HG03097 (cell line): ENCODE data around the gene RBM28.
"Not testable (repeated sequence)": the region's sequence is repeated elsewhere in the genome, so short reads cannot be mapped to it uniquely, and the experiment has no call there.

Experiments
- ATAC-seq: cut with Tn5 transposase; IDR thresholded peaks from one replicate; pipeline ENCODE4 v1.9.1; 2021; ENCODE audit not compliant: unreplicated experiment, low FRiP score

The RBM28 gene

DNA sequence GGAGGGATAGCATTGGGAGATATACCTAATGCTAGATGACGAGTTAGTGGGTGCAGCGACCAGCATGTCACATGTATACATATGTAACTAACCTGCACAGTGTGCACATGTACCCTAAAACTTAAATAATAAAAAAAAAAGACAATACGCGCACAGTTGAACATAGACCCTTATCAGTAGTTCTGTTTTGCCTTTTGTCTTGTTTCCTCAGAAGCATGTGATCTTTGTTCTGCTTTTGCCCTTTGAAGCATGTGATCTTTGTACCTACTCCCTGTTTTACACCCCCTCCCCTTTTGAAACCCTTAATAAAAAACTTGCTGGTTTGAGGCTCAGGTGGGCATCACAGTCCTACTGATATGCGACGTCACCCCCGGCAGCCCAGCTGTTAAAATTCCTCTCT, 45.7 kb downstream of the RBM28 start:
- not testable (repeated sequence) for ATAC-seq

DNA sequence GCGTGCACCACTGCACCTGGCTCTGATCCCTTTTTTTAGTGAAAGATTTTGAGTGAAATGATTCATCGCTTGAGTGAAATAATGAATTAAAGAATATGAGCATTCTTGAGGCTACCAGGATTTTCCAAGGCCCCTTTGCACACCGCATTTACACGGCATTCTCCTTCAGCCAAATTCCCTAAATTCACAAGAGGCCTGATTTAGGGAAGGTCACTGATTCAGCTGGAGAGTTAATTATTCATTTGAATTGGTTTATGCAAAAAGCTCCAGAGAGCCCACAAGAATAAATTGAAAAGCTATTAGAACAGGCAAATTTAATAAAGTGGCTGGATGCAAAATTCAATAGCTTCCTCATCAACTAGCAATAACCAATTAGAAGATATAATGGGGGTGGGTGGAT, 56.2 kb downstream of the RBM28 start:
- ATAC-seq: no peak

DNA sequence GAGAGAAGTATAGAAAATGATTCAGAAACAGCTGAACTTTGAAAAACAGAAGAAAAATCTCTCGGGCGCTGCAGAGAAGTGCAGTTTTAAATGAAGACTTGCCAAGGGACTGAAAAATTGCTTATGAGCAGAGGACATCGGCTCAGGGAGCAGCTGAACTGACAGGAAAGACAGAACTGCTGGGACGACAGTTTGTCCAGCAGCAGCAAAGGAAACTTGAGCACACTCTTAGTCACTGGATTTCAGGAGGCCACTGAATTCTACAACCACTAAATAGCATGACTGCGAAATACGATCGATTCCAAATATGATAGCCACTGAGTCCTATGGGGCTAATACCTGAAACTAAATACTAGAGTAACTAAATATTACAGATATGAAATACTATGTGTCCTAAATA, 59.6 kb downstream of the RBM28 start:
- no peak for ATAC-seq

DNA sequence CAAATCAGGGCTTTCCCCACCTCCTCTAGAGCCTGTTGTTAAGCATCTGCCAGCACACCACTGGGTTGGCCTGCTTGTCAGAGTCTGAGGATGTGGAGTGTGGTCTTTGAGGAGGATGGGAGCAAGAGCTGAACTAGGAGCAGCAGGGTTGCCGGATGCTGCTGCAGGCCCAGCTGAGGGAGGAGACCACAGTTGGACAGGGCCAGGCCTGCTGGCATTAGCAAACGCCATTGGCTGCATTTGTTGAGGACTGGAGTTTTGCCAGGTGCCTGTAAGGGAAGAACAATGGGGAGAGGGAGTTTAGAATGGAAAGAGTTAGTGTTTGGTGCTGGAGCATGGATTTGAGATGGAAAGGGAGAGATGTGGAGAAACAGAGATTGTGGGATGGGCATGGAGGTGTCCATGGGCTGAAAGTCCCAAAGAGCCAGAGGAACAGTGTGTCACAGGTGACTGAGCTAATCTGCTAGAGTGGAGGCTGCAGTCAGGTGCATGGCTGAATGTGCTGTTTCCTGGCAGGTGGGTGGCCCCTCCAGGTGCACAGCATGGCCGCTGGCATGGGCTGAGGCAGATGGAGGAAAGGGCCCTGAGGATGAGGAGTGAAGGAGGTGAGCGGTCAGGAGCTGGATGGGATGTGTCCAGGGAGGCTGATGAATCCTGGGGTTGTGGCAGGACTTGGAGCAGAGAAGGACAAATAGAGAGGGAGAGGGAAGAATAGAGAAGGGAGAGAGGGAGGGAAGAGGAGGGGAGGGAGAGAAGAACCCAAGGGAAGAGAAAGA, 61.9 kb downstream of the RBM28 start:
- no peak for ATAC-seq

DNA sequence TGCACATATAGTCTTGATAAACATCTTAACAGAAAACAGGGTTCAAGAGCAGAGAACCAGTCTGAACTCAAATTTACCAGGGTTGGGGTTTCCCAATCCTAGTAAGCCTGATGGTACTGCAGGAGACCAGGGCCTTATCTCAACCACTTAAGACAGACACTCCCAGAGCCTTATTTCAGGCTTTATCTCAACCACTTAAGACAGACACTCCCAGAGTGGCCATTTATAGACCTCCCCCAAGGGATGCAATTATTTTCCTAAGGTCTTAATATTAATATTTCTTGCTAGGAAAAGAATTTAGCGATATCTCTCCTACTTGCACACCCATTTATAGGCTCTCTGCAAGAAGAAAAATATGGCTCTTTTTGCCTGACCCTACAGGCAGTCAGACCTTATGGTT, 63.3 kb downstream of the RBM28 start:
- not testable (repeated sequence) for ATAC-seq

DNA sequence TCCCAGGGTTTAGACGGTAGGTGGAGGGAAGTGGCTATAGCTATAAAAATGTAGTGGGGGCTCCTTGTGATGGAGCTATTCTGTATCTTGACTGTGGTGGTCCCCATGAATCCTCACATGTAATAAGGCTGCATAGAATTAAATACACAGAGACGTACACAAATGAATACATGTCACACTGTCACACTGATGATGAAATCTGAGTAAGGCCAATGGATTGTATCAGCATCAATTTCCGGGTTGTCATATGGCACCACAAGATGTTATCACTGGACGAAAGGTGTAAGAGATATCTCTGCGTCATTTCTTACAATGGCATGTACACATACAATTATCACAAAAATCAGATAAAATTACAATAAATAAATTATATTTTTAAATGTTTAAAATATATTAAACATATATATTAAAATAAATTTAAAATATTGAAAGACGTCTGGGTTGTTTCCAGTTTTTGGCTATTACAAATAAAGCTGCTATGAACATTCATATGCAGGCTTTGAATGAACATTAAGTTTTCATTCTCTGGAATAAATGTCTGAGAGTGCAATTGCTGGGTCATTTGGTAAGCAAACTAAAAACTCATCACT, 64.5 kb downstream of the RBM28 start:
- no peak for ATAC-seq

DNA sequence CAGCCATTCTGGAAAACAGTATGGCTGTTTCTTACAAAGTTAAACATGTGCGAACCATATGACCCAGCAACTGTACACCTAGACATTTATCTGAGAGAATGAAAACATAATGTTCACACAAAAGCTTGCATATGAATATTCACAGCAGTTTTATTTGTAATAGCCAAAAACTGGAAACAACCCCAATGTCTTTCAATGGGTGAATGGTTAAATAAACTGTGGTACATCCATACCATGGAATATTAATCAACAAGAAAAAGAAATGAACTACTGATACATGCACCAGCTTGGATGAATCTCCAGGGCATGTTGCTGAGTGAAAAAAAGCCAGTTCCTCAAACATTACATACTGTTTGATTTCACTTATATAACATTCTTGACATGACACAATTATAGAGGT, 65.3 kb downstream of the RBM28 start:
- ATAC-seq: no peak

DNA sequence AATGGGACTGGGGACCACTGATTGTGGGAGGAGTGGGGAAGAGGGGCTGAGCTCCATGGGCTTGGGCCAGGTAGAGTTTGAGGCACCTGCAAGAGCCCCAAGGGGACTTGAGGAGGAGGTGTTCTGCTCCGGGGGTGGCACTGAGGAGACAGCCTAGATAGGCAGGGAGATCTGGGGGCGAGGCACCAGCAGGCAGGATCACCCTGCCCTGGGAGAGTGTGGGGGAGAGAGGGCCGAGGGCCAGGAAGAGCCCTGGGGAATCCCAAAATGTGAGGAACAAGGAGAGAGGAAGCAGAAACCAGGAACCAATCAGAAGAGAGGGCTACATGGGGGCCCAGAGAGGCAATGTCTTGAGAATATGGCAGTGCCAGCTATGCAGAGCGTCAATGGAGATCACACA, 68.0 kb downstream of the RBM28 start:
- ATAC-seq: no peak

DNA sequence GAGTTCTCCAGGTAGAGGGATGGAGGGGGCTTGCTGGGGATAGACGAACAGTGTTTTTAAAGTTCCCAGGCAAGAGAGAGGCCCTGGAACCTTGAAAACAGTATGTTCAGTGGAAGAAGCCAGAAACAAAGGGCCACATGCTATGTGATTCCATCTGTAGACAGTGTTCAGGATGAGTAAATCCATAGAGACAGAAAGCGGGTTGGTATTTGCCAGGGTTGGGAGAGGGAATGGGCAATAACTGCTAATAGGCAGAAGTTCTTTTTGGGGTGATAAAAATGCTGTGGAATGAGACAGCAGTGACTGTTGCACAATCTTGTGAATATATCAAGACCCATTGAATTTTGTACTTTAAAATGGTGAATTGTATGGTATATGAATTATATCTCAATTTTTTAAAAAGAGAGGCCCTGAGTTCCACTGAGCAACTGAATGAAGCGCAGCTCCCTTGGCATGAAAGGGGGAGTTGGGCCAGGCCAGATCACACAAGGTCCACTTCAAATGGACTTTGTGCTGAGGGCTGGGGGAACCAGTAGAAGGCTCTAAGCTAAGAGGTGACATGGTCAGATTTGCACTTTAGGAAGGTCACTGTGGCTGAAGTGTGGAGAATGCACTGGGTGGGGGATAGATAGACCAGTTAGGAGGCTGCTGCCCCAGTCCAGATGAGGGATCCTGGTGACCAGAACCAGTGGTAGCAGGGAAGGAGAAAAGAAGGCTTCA, 68.7 kb downstream of the RBM28 start:
- ATAC-seq: no peak

DNA sequence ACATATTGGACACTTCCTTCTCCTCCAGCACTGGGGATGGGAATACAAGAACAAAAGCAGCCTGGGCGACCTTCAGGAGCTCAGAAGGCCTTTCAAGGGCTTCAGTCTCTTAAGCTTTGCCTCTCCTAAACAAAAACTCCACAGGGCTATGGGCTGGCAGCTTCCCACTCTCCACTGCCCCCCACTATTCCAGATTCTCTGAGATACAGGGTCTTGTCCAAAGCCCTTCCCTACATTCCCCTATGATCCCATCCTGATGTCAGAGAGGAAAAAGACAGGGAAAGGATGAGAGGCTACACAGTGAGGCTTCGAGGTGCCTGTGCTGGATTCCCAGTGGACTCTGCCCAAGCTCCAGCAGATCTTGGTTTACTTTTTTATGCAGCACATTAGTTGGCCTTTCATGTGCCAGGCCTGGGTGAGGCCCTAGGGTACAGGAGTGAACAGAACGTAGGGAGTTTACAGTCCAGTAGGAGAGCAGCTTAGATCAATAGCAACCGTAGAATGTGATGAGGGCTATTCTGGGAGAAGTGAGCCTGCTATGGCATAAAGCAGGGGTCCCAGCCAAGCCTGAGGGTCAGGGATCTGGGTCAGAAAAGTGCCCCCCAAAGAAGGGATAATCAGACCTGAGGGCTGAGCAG, 69.3 kb downstream of the RBM28 start:
- no peak for ATAC-seq

DNA sequence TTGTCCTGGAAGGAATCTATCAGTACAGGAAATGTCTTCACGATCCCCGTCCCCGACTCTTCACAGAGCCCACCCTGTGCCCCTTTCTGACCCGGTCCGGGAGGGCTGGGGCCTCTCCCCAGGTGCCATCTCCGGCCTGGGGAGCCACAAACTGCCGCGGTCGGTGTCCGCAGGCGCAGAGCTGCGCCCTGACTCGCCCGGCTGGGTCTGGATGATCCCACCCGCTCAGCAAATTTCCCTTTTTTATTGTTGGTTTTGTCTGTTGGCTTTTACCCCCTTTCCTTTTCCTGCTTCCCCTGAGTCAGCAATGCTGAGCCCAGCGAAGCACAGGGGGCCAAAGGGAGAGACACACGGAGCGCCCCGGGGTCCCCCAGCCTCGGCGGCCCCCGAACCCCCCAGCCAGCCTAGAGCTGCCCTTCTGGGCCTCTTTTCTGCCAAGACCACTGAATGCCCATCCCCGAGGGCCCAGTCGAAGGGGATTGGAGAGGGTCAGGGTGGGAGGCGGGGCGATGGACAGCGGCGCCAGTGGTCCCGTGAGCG, 71.7 kb downstream of the RBM28 start:
- ATAC-seq: no peak

DNA sequence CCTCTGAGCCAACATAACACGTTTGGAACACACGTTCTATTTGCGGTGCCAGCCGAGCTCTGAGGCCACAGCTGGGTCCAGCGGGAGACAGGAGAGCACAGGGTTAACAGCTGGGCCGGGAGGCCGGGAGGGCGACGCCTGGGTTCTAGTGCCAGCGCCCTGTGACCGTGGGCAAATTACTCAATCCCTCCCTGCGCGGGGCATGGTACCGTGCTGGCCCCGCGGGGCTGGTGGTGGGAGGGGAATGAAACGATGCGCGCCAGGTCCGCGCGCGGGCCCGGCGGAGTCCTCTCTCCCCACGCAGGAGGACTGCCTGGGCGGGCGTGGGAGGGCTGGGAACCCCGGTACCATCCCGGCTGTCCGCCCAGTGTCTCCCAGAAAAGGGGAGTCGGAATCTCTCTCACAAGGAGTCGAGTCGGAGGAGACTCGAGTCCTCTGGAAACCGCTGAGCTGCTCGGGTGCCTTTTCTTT, 72.2 kb downstream of the RBM28 start:
- ATAC-seq: no peak

DNA sequence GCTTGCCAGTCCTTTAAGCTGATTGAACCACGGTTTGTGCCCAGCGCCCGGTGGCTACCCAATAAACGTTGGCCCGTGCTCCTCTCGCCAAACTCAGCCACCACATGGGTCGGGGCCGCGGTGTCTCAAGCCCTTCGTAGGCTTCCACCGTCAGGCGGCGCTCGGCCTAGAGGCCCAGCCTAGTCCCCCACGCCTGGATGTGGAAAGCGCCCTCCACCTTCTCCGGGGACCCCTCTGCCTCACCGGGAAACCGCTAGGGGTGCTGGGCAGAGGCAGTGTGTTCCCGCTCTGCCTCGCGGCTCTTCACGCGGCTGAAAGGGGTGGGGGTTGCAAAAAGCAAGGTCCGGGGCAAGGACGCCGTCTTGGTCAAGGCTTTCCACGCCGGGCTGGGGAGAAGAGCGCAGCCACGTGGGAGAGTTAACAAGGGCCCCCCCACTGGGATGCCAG, 72.9 kb downstream of the RBM28 start:
- no peak for ATAC-seq

DNA sequence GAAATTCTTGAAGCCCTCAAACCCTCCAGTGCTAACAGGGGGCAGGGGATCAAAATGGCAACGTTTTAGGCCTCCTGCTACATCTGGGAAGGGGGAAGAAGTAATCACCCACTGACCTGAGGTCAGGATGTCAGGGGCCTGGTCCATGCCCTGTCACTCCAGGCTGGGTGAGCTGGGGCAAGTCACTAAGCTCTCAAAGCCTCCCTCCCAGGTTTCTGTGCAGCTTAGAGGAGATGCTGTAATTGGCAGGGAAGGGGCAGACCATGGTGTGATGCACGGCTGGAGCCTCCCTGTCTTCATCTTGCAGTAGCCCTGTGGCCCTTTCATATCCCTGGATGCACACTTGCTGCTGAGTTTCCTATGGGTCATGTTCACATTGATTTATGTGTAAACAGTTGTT, 75.5 kb downstream of the RBM28 start:
- ATAC-seq: no peak

DNA sequence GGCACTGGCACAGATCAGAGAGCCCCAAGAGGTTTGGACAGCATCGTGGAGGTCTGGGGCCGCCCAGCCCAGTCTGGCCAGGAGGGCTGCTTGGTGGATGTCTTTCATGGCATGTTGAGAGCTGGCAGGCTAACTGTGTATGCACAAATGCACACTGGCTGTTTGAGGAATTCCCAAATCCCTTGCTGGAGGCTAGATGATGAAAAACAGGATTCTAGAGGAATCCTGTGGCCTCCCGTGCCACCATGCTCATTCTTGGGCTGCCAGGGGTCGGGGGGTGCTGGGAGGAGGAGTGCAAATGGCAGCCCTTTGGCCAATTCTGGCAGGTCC, 76.1 kb downstream of the RBM28 start:
- no peak for ATAC-seq

DNA sequence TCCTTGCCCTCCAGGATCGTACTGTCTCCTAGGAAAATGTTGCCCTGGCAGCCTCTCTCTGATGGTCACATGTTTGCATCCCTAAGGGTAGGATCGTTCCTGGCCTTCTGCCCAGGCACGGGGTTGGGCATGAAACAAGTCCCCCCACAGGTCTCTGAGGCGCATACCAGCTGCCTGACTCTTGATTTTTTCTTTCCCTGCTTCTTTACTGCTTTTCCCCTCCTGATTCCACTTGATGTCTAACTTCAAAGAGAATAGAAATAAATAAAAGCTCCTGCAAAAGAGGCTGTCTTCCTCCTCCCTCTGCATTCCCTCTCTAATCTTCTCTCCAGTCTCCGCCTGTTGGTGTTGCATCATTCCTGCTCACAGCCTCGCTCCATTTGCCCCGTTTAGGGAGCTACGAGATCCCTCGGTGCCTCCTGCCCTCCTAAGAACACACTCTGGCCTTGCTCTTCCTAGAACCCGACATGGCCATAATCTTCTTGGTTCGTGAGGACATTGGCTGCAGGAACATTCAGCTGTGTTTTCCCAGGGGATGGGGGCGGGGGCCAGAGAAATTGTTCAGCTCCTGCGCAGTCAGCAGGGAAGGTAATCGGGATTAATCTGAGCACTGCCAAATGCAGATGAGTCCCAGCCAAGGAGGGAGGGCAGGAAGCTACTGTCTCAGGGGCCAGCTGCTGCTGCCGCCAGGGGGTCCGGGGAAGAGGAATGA, 76.7 kb downstream of the RBM28 start:
- no peak for ATAC-seq

DNA sequence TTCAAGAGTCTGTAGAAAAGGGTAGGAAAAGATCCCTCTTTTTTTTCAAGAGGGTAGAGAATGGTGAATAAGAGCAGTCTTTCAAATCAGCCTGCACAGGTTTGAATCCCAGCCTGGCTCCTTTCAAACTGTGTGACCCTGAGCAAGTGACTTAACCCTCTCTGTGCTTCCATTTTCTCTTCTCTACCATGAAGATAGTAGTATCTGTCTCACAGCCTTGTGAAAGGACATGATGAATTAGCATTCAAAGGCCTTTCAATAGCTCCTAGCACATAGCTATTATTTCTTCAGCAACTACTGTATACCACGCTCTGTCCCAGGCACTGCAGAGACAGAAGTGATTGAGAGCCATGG, 77.2 kb downstream of the RBM28 start:
- no peak for ATAC-seq

DNA sequence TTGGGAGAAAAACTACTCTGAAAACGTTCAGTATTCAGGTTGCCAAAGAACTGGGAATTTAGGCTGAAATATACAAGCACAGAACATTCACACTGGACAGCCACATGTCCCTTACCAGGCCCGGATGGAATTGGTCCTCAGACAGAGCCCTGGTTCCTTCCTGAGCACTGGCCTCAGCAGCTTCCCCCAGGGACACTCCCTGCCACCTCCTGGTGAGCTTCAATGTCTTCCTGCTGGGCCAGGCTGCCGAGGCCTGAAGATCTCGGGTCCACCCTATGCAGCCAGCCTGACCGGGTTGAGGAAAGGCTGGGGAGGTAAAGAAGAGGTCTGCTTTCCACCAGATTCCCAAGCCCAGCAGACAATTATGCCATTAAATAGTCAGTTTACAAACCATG, 77.8 kb downstream of the RBM28 start:
- no peak for ATAC-seq

DNA sequence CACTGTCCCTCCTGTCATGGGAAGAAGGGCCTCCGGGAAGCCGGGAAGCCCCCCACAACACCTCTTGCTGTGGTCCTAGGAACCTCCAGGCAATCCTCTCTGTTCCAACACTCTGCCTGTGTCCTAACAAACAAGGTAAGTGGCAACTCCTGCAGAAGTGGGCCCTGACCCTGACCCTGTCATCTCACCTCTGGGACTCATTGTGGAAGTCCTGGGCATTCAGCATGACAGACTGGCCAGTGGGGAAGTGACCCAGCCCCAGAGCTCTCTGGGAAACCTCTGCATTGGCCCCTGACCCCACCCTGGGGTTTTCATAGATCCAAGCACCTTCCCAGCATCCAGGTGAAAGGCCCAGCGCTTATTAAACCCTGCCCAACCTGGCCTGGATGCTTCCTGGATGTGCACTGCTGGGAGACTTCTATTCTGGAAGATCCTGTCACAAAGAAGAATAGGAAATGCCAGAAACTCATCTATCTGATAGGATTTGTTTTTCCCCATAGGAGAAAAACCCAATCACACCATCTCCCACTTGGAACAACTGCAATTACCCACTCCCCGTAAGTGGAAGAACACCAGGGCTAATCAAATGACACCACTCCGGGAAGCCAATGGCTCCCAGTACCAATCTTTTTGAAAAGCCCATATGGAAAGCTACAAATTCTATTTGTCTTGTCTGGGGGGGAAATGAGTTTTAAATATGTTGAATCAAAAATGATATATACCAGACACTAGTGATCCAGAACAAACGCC, 78.4 kb downstream of the RBM28 start:
- no peak for ATAC-seq

DNA sequence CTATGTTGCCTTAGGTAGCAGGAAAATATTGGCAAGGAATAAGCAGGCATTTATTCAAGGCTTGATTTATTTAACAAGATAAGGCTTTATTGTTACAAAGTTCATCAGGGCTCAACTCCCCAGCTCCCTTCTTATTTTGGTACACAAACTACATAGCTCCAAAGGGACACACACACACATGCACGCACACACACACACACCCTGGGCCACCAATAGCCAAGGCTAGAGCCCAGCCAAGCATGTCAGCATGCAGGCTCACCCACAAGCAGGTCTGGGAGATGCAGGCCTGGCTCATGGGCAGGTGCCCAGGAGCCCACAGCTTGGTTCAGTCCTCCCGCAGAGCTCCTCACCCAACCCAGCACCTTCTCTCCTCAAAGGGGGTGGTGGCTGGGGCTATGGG, 79.2 kb downstream of the RBM28 start:
- no peak for ATAC-seq
